Common myeloid progenitor, CD34-positive (primary cell): ENCODE results near the gene ZNF497.
"Not testable (repeated sequence)": the region's sequence is repeated elsewhere in the genome, so short reads cannot be mapped to it uniquely, and the experiment has no call there.

Source experiments
- CTCF ChIA-PET: fragments of 350-600 bp; sonication (Branson Sonifier 250); formaldehyde crosslinking; loops from one replicate; lab custom pipeline; 2021; ENCODE audit warnings: antibody characterized with exemption; lab: Charles Lee
- POLR2A ChIA-PET: fragments of 350-600 bp; sonication (Branson Sonifier 250); formaldehyde crosslinking; loops from one replicate; lab custom pipeline; 2021; ENCODE audit warnings: antibody characterized with exemption; lab: Charles Lee
- DNase-seq, 3 donors: peaks; one replicate each; pipeline versions ENCODE4 v3.0.0 to v3.0.0-alpha.2; 2013
- H3K27ac ChIP-seq, 2 experiments: 1 replicate in 1 of 2; 2 replicates in 1 of 2; pipeline ENCODE4 v1.7.0; 2013; ENCODE audit warnings: inconsistent platforms in 2 of 2, low read length in 2 of 2, mild to moderate bottlenecking in 2 of 2, low read depth in 1 of 2, moderate library complexity in 1 of 2; ENCODE audit not compliant: severe bottlenecking in 2 of 2, insufficient read depth in 1 of 2, poor library complexity in 1 of 2
- H3K27me3 ChIP-seq, 5 experiments: replicated peaks in 2 of 5; 1 replicate in 3 of 5; 2 replicates in 2 of 5; pipeline versions ENCODE4 v1.6.1 to v1.7.0; 2013; ENCODE audit warnings: low read length in 4 of 5, mild to moderate bottlenecking in 2 of 5, moderate library complexity in 2 of 5, inconsistent platforms in 1 of 5; ENCODE audit not compliant: insufficient read depth in 5 of 5, control insufficient read depth in 4 of 5
- H3K36me3 ChIP-seq, 4 experiments: 1 replicate in 2 of 4; 2 replicates in 2 of 4; pipeline versions ENCODE4 v1.6.1 to v1.7.0; 2013; ENCODE audit warnings: low read length in 3 of 4, control low read depth in 1 of 4, mild to moderate bottlenecking in 1 of 4; ENCODE audit not compliant: control insufficient read depth in 4 of 4, insufficient read depth in 4 of 4
- H3K4me1 ChIP-seq, 4 experiments: 1 replicate in 3 of 4; 2 replicates in 1 of 4; pipeline versions ENCODE4 v1.6.1 to v1.7.1; 2013; ENCODE audit warnings: low read length in 3 of 4, mild to moderate bottlenecking in 3 of 4, control low read depth in 1 of 4, inconsistent platforms in 1 of 4, moderate library complexity in 1 of 4; ENCODE audit not compliant: control insufficient read depth in 4 of 4, insufficient read depth in 4 of 4; ENCODE audit errors: control extremely low read depth in 1 of 4
- H3K4me3 ChIP-seq, 7 experiments: 1 replicate in 4 of 7; 2 replicates in 3 of 7; pipeline versions ENCODE4 v1.5.1 to v1.7.0; 2013; ENCODE audit warnings: mild to moderate bottlenecking in 7 of 7, low read length in 6 of 7, moderate library complexity in 6 of 7, inconsistent platforms in 2 of 7, low read depth in 2 of 7, control low read depth in 1 of 7; ENCODE audit not compliant: insufficient read depth in 4 of 7, control insufficient read depth in 1 of 7; ENCODE audit errors: extremely low read depth in 1 of 7
- H3K9me3 ChIP-seq, 5 experiments: 1 replicate in 4 of 5; 2 replicates in 1 of 5; pipeline versions ENCODE4 v1.6.1 to v1.7.1; 2013; ENCODE audit warnings: low read length in 4 of 5, mild to moderate bottlenecking in 2 of 5, inconsistent platforms in 1 of 5, low read depth in 1 of 5, moderate library complexity in 1 of 5; ENCODE audit not compliant: control insufficient read depth in 4 of 5, insufficient read depth in 2 of 5; ENCODE audit errors: control extremely low read depth in 1 of 5
- WGBS: methylation state at CpG from one replicate; pipeline ENCODE4 v1.1.5; 2013; ENCODE audit not compliant: insufficient coverage; 5-methylcytosine and 5-hydroxymethylcytosine counted together

ZNF497 gene

GRCh38 chr19:58403920-58404478, 41.4 kb upstream of the ZNF497 start:
- DNase-seq: peak in 1 of 3 donors; percentile 40
- H3K4me3 ChIP-seq, H3K27ac ChIP-seq, H3K36me3 ChIP-seq, H3K9me3 ChIP-seq, POLR2A ChIA-PET, H3K27me3 ChIP-seq: not testable (repeated sequence)
- CTCF ChIA-PET: interaction anchor here (0.6 to 1.4 kb wide), 3 partner anchors 14 to 75 kb away, joined by 3 read pairs; no protein-coding TSS in a partner anchor
- H3K4me1 ChIP-seq: peaks cover 0 to 33% (median 29%) of the 10 kb centered on the region in 4 experiments
- WGBS: no CpG with 5 or more reads among the region's 5 CpGs

- 40% methylated on average over 11 of the region's 23 CpGs for WGBS
- Histone ChIP-seq H3K9me3 (no peaks in the 10 kb centered on the region), H3K36me3 (no peaks in the 10 kb centered on the region), H3K27ac (peak overlapping the region in 1 of 2 experiments; percentile 71), H3K4me1 (peaks cover 0 to 18% (median 15%) of the 10 kb centered on the region in 4 experiments), H3K27me3 (peaks cover 0 to 17% (median 11%) of the 10 kb centered on the region in 5 experiments), H3K4me3 (peak overlapping the region; percentile 24 to 89 (median 71))
- no peak for DNase-seq
- POLR2A ChIA-PET: no interaction called here
- CTCF ChIA-PET: no interaction called here
These were observed 39.4 kb upstream of the ZNF497 start for GRCh38 chr19:58401840-58402421.

GRCh38 chr19:58400916-58401839, 38.6 kb upstream of the ZNF497 start:
- H3K4me3 ChIP-seq: peak overlapping the region; percentile 24 to 89 (median 71)
- no peaks in the 10 kb centered on the region for H3K36me3 ChIP-seq
- peak; percentile 100 for DNase-seq
- H3K27ac ChIP-seq: peak overlapping the region in 1 of 2 experiments; percentile 71
- H3K9me3 ChIP-seq: no peaks in the 10 kb centered on the region
- ChIA-PET POLR2A (no interaction called here), CTCF (no interaction called here)
- H3K27me3 ChIP-seq: peaks cover 0 to 24% (median 11%) of the 10 kb centered on the region in 5 experiments
- 3% methylated on average over 56 of the region's 80 CpGs for WGBS
- peaks cover 0 to 23% (median 19%) of the 10 kb centered on the region in 4 experiments for H3K4me1 ChIP-seq

GRCh38 chr19:58400316-58400915, 37.9 kb upstream of the ZNF497 start:
- H3K4me3 ChIP-seq: peak overlapping the region in 5 of 7 experiments; percentile 48 to 76 (median 59)
- POLR2A ChIA-PET: no interaction called here

GRCh38 chr19:58399903-58400302, 37.4 kb upstream of the ZNF497 start:
- Histone ChIP-seq H3K4me3 (no peak overlapping the region), H3K9me3 (no peaks in the 10 kb centered on the region), H3K27me3 (peaks cover 0 to 36% (median 16%) of the 10 kb centered on the region in 5 experiments), H3K36me3 (peaks cover 0 to 9% (median 4%) of the 10 kb centered on the region in 4 experiments), H3K4me1 (peaks cover 0 to 28% (median 22%) of the 10 kb centered on the region in 4 experiments), H3K27ac (no peak overlapping the region)
- POLR2A ChIA-PET: no interaction called here
- CTCF ChIA-PET: no interaction called here
- 100% methylated on average over 3 of the region's 3 CpGs for WGBS
- DNase-seq: no peak

More at GRCh38 chr19:58400316-58400915, 37.9 kb upstream of the ZNF497 start:
- H3K9me3 ChIP-seq: no peaks in the 10 kb centered on the region
- H3K4me1 ChIP-seq: peaks cover 0 to 28% (median 22%) of the 10 kb centered on the region in 4 experiments
- peaks cover 0 to 32% (median 16%) of the 10 kb centered on the region in 5 experiments for H3K27me3 ChIP-seq
- DNase-seq: no peak
- H3K36me3 ChIP-seq: peaks cover 0 to 4% (median under 1%) of the 10 kb centered on the region in 4 experiments
- CTCF ChIA-PET: no interaction called here
- H3K27ac ChIP-seq: no peak overlapping the region
- 71% methylated on average over 12 of the region's 18 CpGs for WGBS

GRCh38 chr19:58398545-58398944, 36.0 kb upstream of the ZNF497 start:
- H3K4me1 ChIP-seq: peaks cover 0 to 26% (median 20%) of the 10 kb centered on the region in 4 experiments
- H3K9me3 ChIP-seq: no peaks in the 10 kb centered on the region
- CTCF ChIA-PET: interaction anchor here (0.6 kb wide), 1 partner anchor 42 kb away, joined by 3 read pairs; no protein-coding TSS in a partner anchor
- POLR2A ChIA-PET: no interaction called here
- H3K36me3 ChIP-seq: peaks cover 0 to 22% (median 17%) of the 10 kb centered on the region in 4 experiments
- no peak for DNase-seq
- no peak overlapping the region for H3K4me3 ChIP-seq
- 96% methylated on average over 6 of the region's 6 CpGs for WGBS
- H3K27me3 ChIP-seq: peaks cover 0 to 37% (median 16%) of the 10 kb centered on the region in 5 experiments
- H3K27ac ChIP-seq: no peak overlapping the region
